Rectal smooth muscle tissue (tissue), 1 donor: ENCODE measurements around the gene GRIN1.

Source experiments
- H3K27ac ChIP-seq: one replicate; pipeline ENCODE4 v1.7.0; 2013; ENCODE audit warnings: low read depth, low read length, inconsistent platforms
- H3K27me3 ChIP-seq: one replicate; pipeline ENCODE4 v1.7.0; 2013; ENCODE audit warnings: low read length; ENCODE audit not compliant: control insufficient read depth, insufficient read depth
- H3K36me3 ChIP-seq: one replicate; pipeline ENCODE4 v1.7.0; 2013; ENCODE audit warnings: low read length; ENCODE audit not compliant: control insufficient read depth, insufficient read depth
- H3K4me1 ChIP-seq: one replicate; pipeline ENCODE4 v1.7.0; 2013; ENCODE audit warnings: low read length; ENCODE audit not compliant: control insufficient read depth, insufficient read depth
- H3K4me3 ChIP-seq: one replicate; pipeline ENCODE4 v1.7.0; 2013; ENCODE audit warnings: low read length
- H3K9ac ChIP-seq: one replicate; pipeline ENCODE4 v1.7.0; 2013; ENCODE audit warnings: low read length

GRIN1 gene

GRCh38 chr9:137198902-137199283 is 59.9 kb downstream of the GRIN1 start:
- Histone ChIP-seq H3K9ac (no peak overlapping the region), H3K36me3 (no peaks in the 10 kb centered on the region), H3K4me1 (peaks cover 13% of the 10 kb centered on the region), H3K27me3 (no peaks in the 10 kb centered on the region), H3K27ac (no peak overlapping the region), H3K4me3 (peak overlapping the region; percentile 52)

DNA sequence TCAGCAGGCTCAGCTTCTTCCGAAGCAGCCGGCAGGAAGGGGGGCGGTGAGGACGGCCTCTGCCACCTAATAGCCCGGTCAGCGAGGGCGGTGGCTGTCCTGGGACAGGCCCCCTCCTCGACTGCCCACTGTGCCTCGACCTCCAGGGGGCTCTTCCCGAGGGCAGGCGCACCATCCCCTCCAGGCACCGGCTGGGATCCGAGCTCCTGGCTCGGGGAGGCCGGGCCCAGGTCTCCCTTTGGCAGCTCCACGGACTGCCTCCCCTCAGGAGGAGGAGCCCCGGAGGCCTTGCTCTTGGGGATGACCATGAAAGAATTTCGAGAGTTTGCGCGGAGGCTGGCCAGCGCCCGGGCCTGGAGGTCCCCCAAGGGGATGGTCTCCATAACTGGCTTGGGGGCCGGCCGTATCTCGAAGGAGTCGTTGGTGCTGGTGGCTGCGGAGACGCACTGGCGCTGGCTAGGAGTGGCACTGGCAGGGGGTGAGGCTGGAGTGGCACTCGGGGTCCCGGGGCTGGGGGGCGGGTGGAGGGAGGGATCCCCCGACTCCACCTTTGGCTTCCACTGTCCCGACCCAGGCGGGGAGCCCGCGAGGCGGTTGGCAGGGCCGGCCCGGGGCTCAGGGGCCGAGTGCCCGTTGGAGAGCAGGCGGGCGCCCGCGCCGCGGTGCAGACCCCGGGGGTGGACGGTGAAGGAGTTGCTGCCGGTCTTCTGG is 60.6 kb downstream of the GRIN1 start:
- Histone ChIP-seq H3K27me3 (no peaks in the 10 kb centered on the region), H3K4me3 (peak overlapping the region; percentile 52), H3K36me3 (no peaks in the 10 kb centered on the region)

GRCh38 chr9:137200311-137201204 is 61.6 kb downstream of the GRIN1 start, which contains the start of gene TPRN:
Gene TPRN (minus strand): TSS chr9:137200741. CDS start chr9:137200711, 30 bp downstream.
- H3K27ac ChIP-seq, result peak within 1 kb of the TSS; percentile 58
- no peaks in the 10 kb centered on the region for H3K36me3 ChIP-seq
- H3K27me3 ChIP-seq, result no peaks in the 10 kb centered on the region
- H3K9ac ChIP-seq, result peak within 1 kb of the TSS; percentile 80
- peak within 1 kb of the TSS; percentile 84 for H3K4me3 ChIP-seq
- H3K4me1 ChIP-seq, result peaks cover 23% of the 10 kb centered on the region

More for the DNA sequence above, 60.6 kb downstream of the GRIN1 start:
- Histone ChIP-seq H3K9ac (no peak overlapping the region), H3K4me1 (peaks cover 20% of the 10 kb centered on the region), H3K27ac (no peak overlapping the region)

DNA sequence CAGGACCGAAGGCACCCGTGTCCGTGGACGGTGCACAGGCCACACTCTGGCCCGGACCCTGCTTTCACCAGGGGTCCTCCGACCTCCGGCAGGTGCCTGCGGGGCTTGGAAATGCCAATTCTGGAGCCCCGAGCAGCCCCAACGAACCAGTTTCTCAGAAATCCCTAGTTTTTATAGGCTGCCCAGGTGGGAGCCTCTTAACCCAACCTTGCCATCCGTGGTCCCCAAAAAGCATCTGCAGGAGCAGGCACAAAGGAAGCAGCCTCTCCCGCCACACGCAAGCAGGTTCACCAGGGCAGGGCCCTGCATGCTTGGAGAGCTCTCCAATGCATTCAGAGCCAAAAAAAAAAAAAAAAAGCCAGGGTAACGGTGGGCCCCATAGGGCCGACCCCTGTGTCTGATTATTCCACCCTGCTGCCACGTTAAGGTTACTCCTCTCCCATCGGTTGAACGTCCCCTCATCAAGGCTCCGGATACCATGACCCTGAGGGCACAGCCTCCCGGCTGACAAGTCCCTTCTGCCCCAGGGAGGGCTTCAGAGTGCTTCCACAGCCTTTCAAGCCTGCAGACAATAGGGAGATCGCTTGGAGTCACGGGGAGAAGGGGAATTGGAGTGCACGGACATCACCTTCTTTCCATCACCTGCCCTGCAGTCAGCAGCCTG is 62.4 kb downstream of the GRIN1 start:
- H3K4me1 ChIP-seq, result peaks cover 28% of the 10 kb centered on the region

DNA sequence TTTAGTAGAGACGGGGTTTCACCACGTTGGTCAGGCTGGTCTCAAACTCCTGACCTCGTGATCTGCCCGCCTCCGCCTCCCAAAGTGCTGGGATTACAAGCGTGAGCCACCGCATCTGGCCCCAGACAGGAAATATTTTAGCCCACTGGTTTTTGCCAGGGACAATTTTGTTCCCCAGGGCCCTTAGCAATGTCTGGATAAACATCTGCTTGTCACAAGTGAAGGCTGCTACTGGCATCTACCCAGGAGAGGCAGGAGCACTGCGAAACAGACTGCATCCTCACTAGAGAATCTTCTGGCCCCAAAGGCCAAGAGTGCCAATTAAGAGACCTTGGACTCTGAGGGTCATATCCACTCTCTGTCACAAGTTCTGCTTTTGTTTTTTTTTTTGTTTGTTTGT is 64.0 kb downstream of the GRIN1 start:
- no peak overlapping the region for H3K27ac ChIP-seq
- no peak overlapping the region for H3K9ac ChIP-seq
- no peak overlapping the region for H3K4me3 ChIP-seq
- no peaks in the 10 kb centered on the region for H3K27me3 ChIP-seq
- no peaks in the 10 kb centered on the region for H3K36me3 ChIP-seq
- H3K4me1 ChIP-seq, result peaks cover 34% of the 10 kb centered on the region

More for the DNA sequence above, 62.4 kb downstream of the GRIN1 start:
- Histone ChIP-seq H3K27me3 (no peaks in the 10 kb centered on the region), H3K36me3 (no peaks in the 10 kb centered on the region), H3K4me3 (peak overlapping the region; percentile 84), H3K9ac (peak overlapping the region; percentile 80), H3K27ac (peak overlapping the region; percentile 58)

DNA sequence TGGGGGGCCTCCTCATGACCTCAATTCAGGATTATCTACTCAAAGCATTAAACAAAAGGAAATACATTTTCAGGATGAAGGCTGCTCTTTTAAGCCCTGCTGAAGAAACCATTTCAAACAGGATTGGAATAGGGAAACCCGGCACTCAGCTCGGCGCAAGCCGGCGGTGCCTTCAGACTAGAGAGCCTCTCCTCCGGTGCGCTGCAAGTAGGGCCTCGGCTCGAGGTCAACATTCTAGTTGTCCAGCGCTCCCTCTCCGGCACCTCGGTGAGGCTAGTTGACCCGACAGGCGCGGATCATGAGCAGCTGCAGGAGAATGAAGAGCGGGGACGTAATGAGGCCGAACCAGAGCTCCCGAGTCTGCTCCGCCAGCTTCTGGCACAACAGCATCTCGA is 65.8 kb downstream of the GRIN1 start:
- Histone ChIP-seq H3K4me1 (peaks cover 30% of the 10 kb centered on the region), H3K27ac (peak overlapping the region; percentile 79), H3K36me3 (no peaks in the 10 kb centered on the region), H3K27me3 (no peaks in the 10 kb centered on the region), H3K9ac (peak overlapping the region; percentile 74), H3K4me3 (peak overlapping the region; percentile 89)

DNA sequence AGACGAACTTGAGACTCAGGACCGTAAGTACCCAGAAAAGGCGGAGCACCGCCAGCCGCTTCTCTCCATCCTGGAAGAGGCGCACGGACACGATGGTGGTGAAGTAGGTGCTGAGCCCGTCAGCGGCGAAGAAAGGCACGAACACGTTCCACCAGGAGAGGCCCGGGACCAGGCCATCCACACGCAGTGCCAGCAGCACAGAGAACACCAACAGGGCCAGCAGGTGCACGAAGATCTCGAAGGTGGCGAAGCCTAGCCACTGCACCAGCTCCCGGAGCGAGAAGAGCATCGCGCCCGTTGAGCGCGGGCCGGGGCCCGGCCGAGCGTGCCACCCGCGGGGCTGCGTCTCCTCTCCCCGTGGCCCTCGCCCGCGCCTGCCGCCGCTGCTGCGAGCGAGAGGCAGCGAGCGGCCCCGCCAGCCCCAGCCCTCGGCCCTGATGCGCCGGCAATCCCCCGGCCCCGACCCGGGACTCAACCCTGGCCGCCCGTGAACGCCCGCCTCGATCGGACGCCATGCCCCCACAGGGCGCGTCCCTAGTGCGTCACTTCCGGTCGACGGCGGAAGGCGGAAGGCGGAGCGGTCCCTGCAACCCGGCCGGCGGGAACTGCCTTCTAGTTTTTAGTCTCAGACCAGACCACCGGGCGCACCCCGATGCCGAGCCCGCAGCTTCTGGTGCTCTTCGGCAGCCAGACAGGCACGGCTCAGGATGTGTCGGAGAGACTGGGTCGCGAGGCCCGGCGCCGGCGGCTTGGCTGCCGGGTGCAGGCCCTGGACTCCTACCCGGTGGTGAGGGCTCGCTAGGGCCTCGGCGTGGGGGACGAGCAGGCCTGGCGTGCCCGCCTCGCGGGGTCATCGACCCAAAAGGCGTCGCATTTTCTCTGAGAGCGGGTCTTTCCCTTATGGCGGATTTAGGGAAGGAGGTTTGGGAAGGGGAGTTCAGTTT is 66.4 kb downstream of the GRIN1 start, which contains the start of the genes NDOR1 and TMEM203:
TSS of gene NDOR1 (plus strand) at position 575 of the 944 bp plus-strand sequence. CDS start at position 653, 78 bp downstream.
TSS of gene TMEM203 (minus strand) at position 523 of the 944 bp plus-strand sequence. CDS start at position 289, 234 bp downstream.
- H3K4me1 ChIP-seq, result peaks cover 30% of the 10 kb centered on the region
- peak within 1 kb of the TSS; percentile 89 for H3K4me3 ChIP-seq
- peak within 1 kb of the TSS; percentile 79 for H3K27ac ChIP-seq
- peak within 1 kb of the TSS; percentile 81 for H3K9ac ChIP-seq
- no peaks in the 10 kb centered on the region for H3K27me3 ChIP-seq
- no peaks in the 10 kb centered on the region for H3K36me3 ChIP-seq

DNA sequence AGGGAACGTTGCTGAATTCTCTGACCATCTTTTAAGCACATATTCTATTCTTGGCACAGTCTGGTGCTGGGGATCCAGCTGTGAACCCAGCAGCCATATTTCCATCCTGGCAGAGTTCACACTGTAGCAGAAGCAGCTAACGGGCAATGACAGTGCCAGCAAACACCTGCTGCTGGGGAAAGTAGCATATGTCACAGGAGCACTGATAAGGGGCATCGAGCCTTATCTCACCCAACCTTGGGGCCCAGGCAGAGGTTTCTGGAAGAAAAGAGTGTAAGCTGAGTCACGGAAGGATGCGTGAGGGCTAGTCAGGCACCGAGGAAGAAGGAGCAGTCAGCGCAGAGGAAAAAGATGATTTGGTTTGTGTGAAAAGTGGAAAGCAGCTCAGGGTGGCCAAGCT is 67.6 kb downstream of the GRIN1 start:
- no peak overlapping the region for H3K9ac ChIP-seq
- H3K36me3 ChIP-seq, result no peaks in the 10 kb centered on the region
- H3K4me3 ChIP-seq, result peak overlapping the region; percentile 89
- H3K4me1 ChIP-seq, result peaks cover 24% of the 10 kb centered on the region
- H3K27ac ChIP-seq, result no peak overlapping the region
- H3K27me3 ChIP-seq, result no peaks in the 10 kb centered on the region

- H3K36me3 ChIP-seq, result peaks cover 2% of the 10 kb centered on the region
- peaks cover 4% of the 10 kb centered on the region for H3K4me1 ChIP-seq
- no peak overlapping the region for H3K27ac ChIP-seq
- H3K4me3 ChIP-seq, result no peak overlapping the region
- H3K27me3 ChIP-seq, result no peaks in the 10 kb centered on the region
- no peak overlapping the region for H3K9ac ChIP-seq
Observed at GRCh38 chr9:137211532-137211931, 72.6 kb downstream of the GRIN1 start.

DNA sequence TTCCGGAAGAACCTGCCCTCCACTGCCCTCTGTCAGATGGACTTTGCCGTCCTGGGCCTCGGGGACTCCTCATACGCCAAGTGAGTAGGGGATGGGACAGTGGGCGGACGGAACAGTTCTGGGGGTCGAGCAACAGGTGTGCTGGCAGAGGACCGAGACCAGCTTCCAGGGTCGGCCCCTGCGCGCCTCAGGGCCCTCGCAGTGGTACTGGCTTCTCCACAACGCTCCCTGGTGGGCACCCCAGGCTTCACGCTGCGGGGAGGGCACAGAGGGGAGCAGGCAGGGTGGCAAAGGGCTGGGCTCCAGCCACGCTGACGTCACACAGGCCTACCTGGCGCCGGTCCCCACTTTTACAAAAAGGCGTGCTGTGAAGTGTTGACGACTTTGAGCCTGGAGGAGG is 73.6 kb downstream of the GRIN1 start:
- H3K27me3 ChIP-seq, result no peaks in the 10 kb centered on the region
- H3K27ac ChIP-seq, result no peak overlapping the region
- H3K36me3 ChIP-seq, result peaks cover 2% of the 10 kb centered on the region
- no peak overlapping the region for H3K4me3 ChIP-seq
- H3K9ac ChIP-seq, result no peak overlapping the region
- H3K4me1 ChIP-seq, result no peaks in the 10 kb centered on the region
